C4-2B (cell line): ENCODE results near the gene HS6ST1.

Experiments
- CTCF ChIP-seq: fragments of 450-650 bp; conservative IDR thresholded peaks from 2 replicates; pipeline ENCODE4 v1.5.1; 2017; ENCODE audit warnings: mild to moderate bottlenecking
- ZFX ChIP-seq: fragments of 450-650 bp; IDR thresholded peaks from 2 replicates; pipeline ENCODE4 v1.6.1; 2017

GRCh38 chr2:128325611-128326181, 7.0 kb upstream of the HS6ST1 start:
- no peak for TF ChIP-seq CTCF
- TF ChIP-seq ZFX: no peak
